Fibroblast of skin of back (primary cell): ENCODE results near the gene SLC45A1.

Experiments
- DNase-seq: peaks from one replicate; pipeline ENCODE4 v3.0.0-alpha.2; 2013

Gene SLC45A1

DNA sequence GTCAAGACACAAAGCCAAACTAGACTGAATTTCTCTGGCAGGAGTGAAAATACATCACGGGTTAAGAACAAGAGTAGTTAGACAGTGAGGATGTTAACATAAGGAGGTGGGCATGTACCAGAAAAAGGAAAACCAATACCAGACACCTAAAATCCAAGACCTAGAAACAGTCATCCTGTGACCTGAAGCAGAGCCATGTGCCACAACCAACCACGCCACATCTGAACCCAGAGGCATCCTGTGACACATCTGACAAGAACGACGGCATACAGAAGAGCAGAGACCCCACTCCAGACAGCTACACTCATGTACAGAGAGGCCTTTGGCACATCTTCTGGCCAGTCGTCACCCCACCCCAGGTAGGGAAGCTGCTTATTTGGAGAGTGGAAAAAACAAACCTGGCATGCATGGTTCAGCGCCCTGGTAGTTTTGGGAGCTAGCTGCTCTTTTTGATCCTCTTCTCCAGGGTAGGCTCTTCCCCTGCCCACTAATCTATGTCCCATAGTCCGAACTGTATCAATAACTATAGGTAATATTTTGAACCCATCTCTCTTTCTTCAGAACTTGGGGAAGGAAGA, 72.1 kb downstream of the SLC45A1 start:
- DNase-seq, result no peak

DNA sequence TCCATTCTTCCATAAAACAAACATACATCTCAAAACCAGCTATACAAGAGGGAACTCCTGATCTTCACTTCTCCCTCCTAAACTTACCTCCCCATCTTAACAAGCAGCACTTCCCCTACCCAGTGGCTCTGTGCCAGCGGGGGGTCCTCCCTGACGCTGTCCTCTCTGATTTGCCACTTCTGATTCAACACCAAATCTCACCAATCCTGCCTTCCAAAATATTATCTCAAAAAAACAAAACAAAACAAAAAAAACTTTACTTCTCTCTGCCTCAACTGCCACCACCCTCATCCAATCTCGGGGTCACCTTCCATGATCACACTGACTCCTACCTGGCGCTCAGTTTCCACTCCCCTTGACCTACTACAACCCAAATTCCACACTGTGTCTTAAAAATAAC, 72.8 kb downstream of the SLC45A1 start:
- no peak for DNase-seq

DNA sequence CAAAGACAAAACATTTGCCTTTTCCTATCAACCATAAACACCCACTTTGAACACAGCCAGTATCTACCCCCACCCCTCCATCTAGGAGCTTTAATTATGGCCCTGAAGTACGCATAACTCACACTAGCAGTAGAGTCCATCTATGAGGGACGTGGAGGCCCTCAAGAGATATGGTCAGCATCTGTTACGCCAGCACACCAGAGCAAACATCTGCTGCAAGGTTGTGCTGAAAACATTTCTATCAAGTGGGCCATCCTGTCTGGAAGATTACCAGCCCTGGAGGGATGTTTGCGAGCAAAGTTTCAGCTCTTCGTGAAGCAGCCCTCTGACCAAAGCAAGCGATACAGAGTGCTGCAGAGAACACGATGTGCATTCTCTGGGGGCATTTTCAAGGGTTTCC, 74.6 kb downstream of the SLC45A1 start:
- DNase-seq, result no peak
